SW 1271 (cell line): ENCODE measurements around the gene CRYGN.

ENCODE experiments used
- DNase-seq, 2 experiments: peaks; one replicate each; lab custom pipeline; 2025; lab: John Stamatoyannopoulos, UW

The CRYGN gene

GRCh38 chr7:151379534-151380198, 60.3 kb downstream of the CRYGN start:
- DNase-seq: no peak

GRCh38 chr7:151379193-151379520, 60.8 kb downstream of the CRYGN start:
- no peak for DNase-seq
